GM19351 (cell line): ENCODE measurements around the gene LACTB.
"Not testable (repeated sequence)": the region's sequence is repeated elsewhere in the genome, so short reads cannot be mapped to it uniquely, and the experiment has no call there.

Experiments used
- ATAC-seq: cut with Tn5 transposase; IDR thresholded peaks from one replicate; pipeline ENCODE4 v1.9.1; 2021; ENCODE audit warnings: mild to moderate bottlenecking, moderate library complexity; ENCODE audit not compliant: unreplicated experiment

The LACTB gene

GRCh38 chr15:63089260-63090043 lies 32.2 kb upstream of the LACTB start:
- ATAC-seq, result no peak

GRCh38 chr15:63090472-63090871 lies 31.2 kb upstream of the LACTB start:
- no peak for ATAC-seq

- no peak for ATAC-seq
Measured at GRCh38 chr15:63090887-63091286, 30.8 kb upstream of the LACTB start.

- ATAC-seq, result no peak
Measured at GRCh38 chr15:63091679-63092446, 29.8 kb upstream of the LACTB start.

GRCh38 chr15:63093486-63094205 lies 28.0 kb upstream of the LACTB start:
- ATAC-seq, result no peak

GRCh38 chr15:63094495-63094931 lies 27.1 kb upstream of the LACTB start:
- ATAC-seq, result no peak

- ATAC-seq, result no peak
Measured at GRCh38 chr15:63096178-63096577, 25.5 kb upstream of the LACTB start.

GRCh38 chr15:63098901-63099300 lies 22.8 kb upstream of the LACTB start:
- ATAC-seq, result not testable (repeated sequence)

GRCh38 chr15:63099581-63099980 lies 22.1 kb upstream of the LACTB start:
- ATAC-seq, result not testable (repeated sequence)

- ATAC-seq, result no peak
Measured at GRCh38 chr15:63103416-63103815, 18.2 kb upstream of the LACTB start.

GRCh38 chr15:63104727-63105126 lies 16.9 kb upstream of the LACTB start:
- ATAC-seq, result no peak

- ATAC-seq, result not testable (repeated sequence)
Measured at GRCh38 chr15:63105354-63105753, 16.3 kb upstream of the LACTB start.

- no peak for ATAC-seq
Measured at GRCh38 chr15:63107895-63108546, 13.6 kb upstream of the LACTB start.

GRCh38 chr15:63109498-63109897 lies 12.2 kb upstream of the LACTB start:
- no peak for ATAC-seq

GRCh38 chr15:63109920-63110319 lies 11.7 kb upstream of the LACTB start:
- ATAC-seq, result no peak

- no peak for ATAC-seq
Measured at GRCh38 chr15:63110428-63111026, 11.1 kb upstream of the LACTB start.

GRCh38 chr15:63111481-63111880 lies 10.2 kb upstream of the LACTB start:
- ATAC-seq, result no peak

- ATAC-seq, result no peak
Measured at GRCh38 chr15:63112871-63113270, 8.8 kb upstream of the LACTB start.

GRCh38 chr15:63114465-63114864 lies 7.2 kb upstream of the LACTB start:
- ATAC-seq, result no peak

- ATAC-seq, result no peak
Measured at GRCh38 chr15:63118854-63119253, 2.8 kb upstream of the LACTB start.
